D721Med (cell line): ENCODE data around the gene NBEA.

Experiments used
- DNase-seq: peaks from one replicate; pipeline ENCODE4 v3.0.0; 2011; ENCODE audit warnings: low spot score; ENCODE audit not compliant: insufficient read length
- FAIRE-seq: peaks from 2 replicates; lab custom pipeline; 2011; peaks lifted over from hg19 to GRCh38; lab: Jason Lieb, UNC
- TF ChIP-seq, protein P1 (sequence below): IDR thresholded peaks from 2 replicates; pipeline ENCODE4 v1.5.1; 2012; ENCODE audit warnings: mild to moderate bottlenecking, control low read depth; ENCODE audit not compliant: insufficient read depth; ENCODE audit errors: missing control alignments

NBEA gene

DNA sequence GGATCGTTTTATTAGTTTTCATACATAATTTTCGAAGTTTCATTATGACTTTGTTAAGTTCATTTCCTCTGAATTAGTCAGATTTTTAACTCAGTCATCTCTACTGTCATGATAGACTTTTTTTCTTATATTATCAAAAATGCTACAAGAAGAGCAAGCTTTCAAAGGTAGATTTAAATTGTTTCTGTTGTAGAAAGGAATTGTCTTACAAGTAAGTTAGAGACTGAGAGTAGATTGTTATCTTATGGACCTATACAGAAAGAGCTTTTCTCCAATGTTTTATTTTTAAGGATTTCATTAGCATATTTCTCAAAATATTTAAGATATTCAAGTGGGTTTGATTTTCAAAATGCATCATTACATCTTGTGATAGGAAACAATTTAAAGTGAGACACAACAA, 531.7 kb downstream of the NBEA start:
- DNase-seq (no peak), FAIRE-seq (peak; percentile 58)
- TF ChIP-seq, protein P1, sequence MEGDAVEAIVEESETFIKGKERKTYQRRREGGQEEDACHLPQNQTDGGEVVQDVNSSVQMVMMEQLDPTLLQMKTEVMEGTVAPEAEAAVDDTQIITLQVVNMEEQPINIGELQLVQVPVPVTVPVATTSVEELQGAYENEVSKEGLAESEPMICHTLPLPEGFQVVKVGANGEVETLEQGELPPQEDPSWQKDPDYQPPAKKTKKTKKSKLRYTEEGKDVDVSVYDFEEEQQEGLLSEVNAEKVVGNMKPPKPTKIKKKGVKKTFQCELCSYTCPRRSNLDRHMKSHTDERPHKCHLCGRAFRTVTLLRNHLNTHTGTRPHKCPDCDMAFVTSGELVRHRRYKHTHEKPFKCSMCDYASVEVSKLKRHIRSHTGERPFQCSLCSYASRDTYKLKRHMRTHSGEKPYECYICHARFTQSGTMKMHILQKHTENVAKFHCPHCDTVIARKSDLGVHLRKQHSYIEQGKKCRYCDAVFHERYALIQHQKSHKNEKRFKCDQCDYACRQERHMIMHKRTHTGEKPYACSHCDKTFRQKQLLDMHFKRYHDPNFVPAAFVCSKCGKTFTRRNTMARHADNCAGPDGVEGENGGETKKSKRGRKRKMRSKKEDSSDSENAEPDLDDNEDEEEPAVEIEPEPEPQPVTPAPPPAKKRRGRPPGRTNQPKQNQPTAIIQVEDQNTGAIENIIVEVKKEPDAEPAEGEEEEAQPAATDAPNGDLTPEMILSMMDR, result no peak

DNA sequence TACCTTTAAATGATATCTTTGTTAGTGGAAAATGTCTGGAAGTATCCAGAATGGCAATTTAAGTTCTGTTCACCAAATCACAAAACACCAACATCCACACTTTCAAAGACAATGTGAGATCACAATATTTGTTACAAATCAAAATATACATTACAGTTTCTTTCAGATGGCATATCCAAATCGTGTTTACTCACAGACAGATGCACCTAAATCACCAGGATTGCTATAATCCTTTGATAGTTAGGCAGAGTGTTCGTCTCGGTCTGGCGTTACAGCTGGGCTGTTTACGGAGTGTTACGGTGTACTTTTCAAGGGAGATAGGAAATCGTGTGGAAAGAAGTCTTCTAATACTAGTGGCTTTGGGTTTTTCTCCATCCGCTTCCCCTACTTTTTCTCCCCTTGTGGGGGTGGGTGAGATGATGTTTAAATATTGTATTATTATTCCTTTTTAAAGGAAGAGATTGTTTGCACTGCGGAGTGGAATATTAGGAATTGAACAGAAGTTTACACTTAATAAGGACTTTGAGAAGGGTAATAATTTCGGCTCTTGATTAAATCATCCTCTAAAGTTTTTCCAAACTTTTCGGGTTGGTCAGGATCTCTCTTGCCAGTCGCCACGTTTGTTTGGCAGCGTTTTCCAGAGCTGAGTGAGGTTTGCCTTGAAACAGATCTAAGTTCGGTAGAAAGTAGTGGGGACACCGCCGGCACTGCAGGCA, 532.6 kb downstream of the NBEA start:
- FAIRE-seq (peak; percentile 78), DNase-seq (no peak)
- TF ChIP-seq, protein P1, result no peak

DNA sequence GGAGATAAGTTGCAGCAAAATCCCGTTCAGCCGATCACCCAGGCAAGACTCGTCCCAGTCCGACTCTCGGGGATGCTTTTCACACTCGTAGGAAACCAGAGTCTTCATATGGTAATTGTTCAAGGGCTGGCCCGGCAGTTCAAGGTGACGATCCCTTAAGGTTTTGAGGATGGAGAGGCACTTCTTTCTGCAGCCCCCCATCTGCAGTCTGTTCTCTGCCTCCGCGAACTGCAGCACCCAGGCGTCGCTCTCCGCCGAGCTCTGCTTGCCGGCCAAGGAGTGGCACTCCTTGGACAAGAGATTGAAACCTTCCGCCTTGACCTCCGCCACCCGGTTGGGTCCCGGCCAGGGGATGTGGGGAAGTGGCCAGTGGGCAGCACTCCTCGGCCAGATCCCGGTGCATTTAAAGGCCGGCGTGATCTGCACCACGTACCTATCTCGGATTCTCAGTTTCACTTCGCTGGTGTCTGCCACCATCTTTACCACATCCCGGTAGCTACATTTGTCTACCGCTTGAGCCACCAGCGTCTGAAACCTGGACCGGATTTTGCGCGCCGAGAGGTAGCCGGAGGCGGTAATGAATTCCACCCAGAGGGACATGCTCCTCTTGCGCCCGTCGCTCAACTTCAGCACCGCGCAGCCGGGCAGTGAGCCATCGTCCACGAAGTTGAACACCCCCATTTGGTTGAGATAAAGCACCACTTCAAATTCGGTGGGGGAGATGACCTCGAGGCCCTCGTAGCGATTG, 533.3 kb downstream of the NBEA start:
- DNase-seq (no peak), FAIRE-seq (no peak)
- TF ChIP-seq, protein P1, result no peak

DNA sequence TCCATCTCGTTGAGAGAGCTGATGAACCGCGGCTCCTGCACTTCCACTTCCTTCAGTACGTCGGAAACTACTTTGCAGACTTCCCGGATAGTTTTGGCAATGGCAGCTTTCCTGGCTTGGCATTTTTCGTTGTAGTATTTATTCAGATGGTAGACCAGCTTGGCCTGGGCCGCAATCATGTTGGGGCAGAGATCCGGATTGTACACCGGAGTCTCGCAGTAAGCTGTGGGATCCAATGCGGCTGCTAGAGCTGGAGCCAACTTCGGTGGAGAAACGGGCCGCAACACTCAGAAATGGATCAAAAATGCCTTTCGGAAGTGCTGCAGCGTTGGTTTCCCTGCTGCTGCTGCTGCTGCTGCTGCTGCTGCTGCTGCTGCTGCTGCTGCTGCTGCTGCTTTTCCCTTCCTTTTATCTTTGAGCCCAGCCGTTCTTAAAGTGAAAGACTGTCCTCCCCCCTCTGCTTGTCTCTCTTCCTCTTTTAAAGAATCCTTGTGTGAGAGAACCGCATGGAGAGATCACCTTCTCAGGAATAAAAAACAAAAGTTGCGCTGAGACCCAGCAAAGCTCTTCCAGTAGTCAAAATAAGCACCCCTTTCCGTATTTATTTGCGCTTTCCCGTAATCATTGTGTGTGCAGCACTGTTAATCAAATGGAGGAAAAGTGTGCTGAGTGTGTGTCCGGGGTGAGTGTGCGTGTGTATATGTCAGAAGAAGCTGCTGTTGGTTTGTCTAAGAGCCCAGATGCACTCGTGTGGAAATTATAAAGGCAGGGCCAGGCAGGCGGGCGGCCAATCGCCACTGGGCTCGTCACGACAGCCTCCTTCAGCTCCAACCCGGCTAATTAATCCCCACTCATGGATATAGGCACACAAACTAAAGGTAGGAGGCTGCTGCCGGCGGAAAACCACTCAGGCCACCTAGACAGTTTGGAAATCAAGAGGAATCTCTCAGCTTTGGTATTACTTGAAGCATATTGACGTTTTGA, 534.2 kb downstream of the NBEA start, which contains the start of gene MAB21L1:
Gene MAB21L1, minus strand, starts transcription at position 730 of the 984 bp plus-strand sequence. Its CDS starts 551 bp downstream, at position 179.
- DNase-seq, result peak; percentile 71
- FAIRE-seq, result peak; percentile 75

DNA sequence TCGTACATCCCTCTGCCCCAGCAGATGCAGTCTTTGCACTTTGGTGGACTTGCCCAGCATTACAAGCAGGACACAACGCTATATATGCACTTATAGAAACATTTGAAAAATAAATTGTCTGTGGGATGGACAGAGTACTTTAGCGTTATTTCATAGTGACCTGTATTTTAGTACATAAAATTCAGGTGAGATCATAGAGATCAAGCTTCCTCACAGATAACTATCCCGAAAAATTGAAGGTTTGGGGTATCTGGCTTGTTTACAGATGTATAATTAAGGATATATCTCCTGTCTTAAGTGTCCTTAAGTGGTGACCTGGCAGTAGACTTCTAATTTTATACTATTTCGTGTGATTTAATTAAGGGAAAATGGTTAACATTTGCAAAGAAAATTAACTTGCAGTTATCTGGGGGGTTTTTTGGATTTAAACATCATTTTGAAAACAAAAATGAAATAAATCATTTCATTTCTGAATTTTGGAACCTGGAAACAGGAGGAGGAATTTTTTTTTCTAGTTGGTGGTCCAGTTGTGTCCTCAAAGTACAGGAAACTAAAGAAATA, 535.4 kb downstream of the NBEA start:
- DNase-seq (no peak), FAIRE-seq (no peak)
- TF ChIP-seq, protein P1, result no peak

More for the DNA sequence above, 534.2 kb downstream of the NBEA start, which contains the start of gene MAB21L1:
- TF ChIP-seq, protein P1, result no peak

DNA sequence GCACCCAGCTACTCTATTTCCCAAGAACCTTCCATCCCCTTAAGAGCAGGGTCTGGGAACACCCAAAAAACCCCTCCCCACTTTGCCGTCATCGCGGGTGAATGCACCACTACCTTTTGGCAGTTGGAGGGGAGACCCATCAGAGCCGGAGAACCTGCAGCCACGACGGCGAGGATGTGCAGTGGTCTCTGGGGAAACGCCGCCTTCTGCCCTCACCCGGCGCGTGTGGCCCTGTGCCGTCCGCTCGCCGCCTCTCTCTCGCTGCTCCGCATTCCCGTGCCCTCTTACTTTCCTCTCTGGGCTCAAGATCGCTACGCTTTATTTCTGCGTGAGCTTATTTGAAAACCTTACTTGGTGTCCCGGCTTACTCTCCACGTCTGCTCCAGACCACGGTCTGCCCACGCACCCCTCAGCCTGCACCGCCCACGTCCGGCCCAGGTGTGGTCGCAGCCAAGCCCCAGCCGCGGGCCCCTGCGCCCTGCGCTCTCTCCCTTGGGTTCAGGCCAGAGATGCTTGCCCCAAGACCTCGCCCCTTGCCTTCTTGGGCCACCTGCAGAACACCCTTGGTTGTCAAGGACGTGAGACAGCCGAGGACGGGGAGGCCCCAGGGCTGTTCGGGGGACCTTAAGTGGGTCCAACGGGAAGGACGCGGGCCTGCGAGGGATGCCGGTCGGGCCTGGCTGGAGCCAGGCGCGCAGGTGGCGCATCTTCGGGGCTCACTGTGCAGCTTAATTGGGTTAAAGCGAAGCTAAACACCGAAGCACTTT, 536.4 kb downstream of the NBEA start:
- TF ChIP-seq, protein P1, result no peak
- no peak for DNase-seq
- no peak for FAIRE-seq
